IPS DF 4.7 (cell line): Measurements from ENCODE around the gene TMC3.
A peak's percentile ranks its signal among the peaks of the same experiment; 100 is the strongest.
"Not testable (repeated sequence)": the region's sequence is repeated elsewhere in the genome, so short reads cannot be mapped to it uniquely, and the experiment has no call there.

Experiments used
- DNase-seq: peaks from one replicate; pipeline ENCODE4 v3.0.0-alpha.2; 2013; ENCODE audit warnings: low spot score; ENCODE audit errors: extremely low read depth

The TMC3 gene

GRCh38 chr15:81373775-81374395 is at the start of gene TMC3:
TSS of gene TMC3 (minus strand) at chr15:81374213. CDS start at chr15:81374077, 136 bp downstream.
- DNase-seq: no peak

GRCh38 chr15:81421461-81421860 is 47.4 kb upstream of the TMC3 start:
- no peak for DNase-seq

- peak; percentile 75 for DNase-seq
Measured at GRCh38 chr15:81419332-81419943, 45.4 kb upstream of the TMC3 start.

- no peak for DNase-seq
Measured at GRCh38 chr15:81418891-81419290, 44.9 kb upstream of the TMC3 start.

- DNase-seq: no peak
Measured at GRCh38 chr15:81418444-81418843, 44.4 kb upstream of the TMC3 start.

- DNase-seq: not testable (repeated sequence)
Measured at GRCh38 chr15:81414274-81414968, 40.4 kb upstream of the TMC3 start.

- DNase-seq: no peak
Measured at GRCh38 chr15:81413851-81414250, 39.8 kb upstream of the TMC3 start.

- DNase-seq: no peak
Measured at GRCh38 chr15:81411969-81412633, 38.1 kb upstream of the TMC3 start.

- no peak for DNase-seq
Measured at GRCh38 chr15:81411051-81411450, 37.0 kb upstream of the TMC3 start.

- peak; percentile 71 for DNase-seq
Measured at GRCh38 chr15:81410318-81410753, 36.3 kb upstream of the TMC3 start.

GRCh38 chr15:81407718-81408117 is 33.7 kb upstream of the TMC3 start:
- DNase-seq: no peak

- no peak for DNase-seq
Measured at GRCh38 chr15:81407176-81407575, 33.2 kb upstream of the TMC3 start.

GRCh38 chr15:81400640-81401236 is 26.7 kb upstream of the TMC3 start:
- no peak for DNase-seq

- DNase-seq: no peak
Measured at GRCh38 chr15:81398910-81399551, 25.0 kb upstream of the TMC3 start.

GRCh38 chr15:81398456-81398855 is 24.4 kb upstream of the TMC3 start:
- no peak for DNase-seq

- no peak for DNase-seq
Measured at GRCh38 chr15:81394603-81395002, 20.6 kb upstream of the TMC3 start.

- no peak for DNase-seq
Measured at GRCh38 chr15:81391657-81392056, 17.6 kb upstream of the TMC3 start.

GRCh38 chr15:81388436-81388770 is 14.4 kb upstream of the TMC3 start:
- no peak for DNase-seq

GRCh38 chr15:81387621-81388435 is 13.8 kb upstream of the TMC3 start:
- no peak for DNase-seq

- DNase-seq: no peak
Measured at GRCh38 chr15:81386947-81387346, 12.9 kb upstream of the TMC3 start.

GRCh38 chr15:81385721-81386076 is 11.7 kb upstream of the TMC3 start:
- DNase-seq: no peak
